ENCODE results near the gene CXXC4. TPM values are rescaled to one million over a fixed set of nuclear protein-coding genes. Genes with fewer than 3 reads are reported as not detected.

The CXXC4 gene
- total RNA-seq, 1 experiment from 2014 or later: 0.59 TPM

GRCh38 chr4:104429150-104429741, 65.4 kb downstream of the CXXC4 start:
- ChIA-PET POLR2A (no interaction called here), CTCF (no interaction called here)
- BruUV-seq (replicated peaks): no TSS peak
- in situ Hi-C loops (cut with HindIII; ENCODE audit: low pct_unique_long_range_greater_than_20kb, low sequenced_read_pairs) (no loop called here), intact Hi-C loops (cut with micrococcal nuclease; ENCODE audit: unreplicated experiment) (no loop called here)
- no peaks in the 10 kb centered on the region for H3K4me1 ChIP-seq (ENCODE audit: control insufficient read depth, insufficient read depth, low read length)
- no peaks in the 10 kb centered on the region; the same call in 1 of the 2 replicates for H3K36me3 ChIP-seq (ENCODE audit: control insufficient read depth, insufficient read depth, low read length)
- H3K27me3 ChIP-seq (ENCODE audit: control insufficient read depth, insufficient read depth, low read length): no peaks in the 10 kb centered on the region
- no peak overlapping the region for H3K4me3 ChIP-seq (ENCODE audit: low read depth in 2 of 2, low read length in 2 of 2)
- DNase-seq (ENCODE audit: low read depth, low spot score) (no peak), ATAC-seq (no peak)
- no peaks in the 10 kb centered on the region for H3K9me3 ChIP-seq (ENCODE audit: control insufficient read depth, insufficient read depth, low read depth, low read length)
- no peak overlapping the region for H3K27ac ChIP-seq (ENCODE audit: low read length)
- TF ChIP-seq TCF7L2 (IDR thresholded peaks at IDR 0.05; ENCODE audit: low read depth, low read length) (no peak), CTCF (IDR thresholded peaks at IDR 0.05) (no peak)

- Histone ChIP-seq H3K4me1 (ENCODE audit: control insufficient read depth, insufficient read depth, low read length) (no peaks in the 10 kb centered on the region), H3K36me3 (ENCODE audit: control insufficient read depth, insufficient read depth, low read length) (no peaks in the 10 kb centered on the region), H3K4me3 (ENCODE audit: low read depth in 2 of 2, low read length in 2 of 2) (no peak overlapping the region), H3K9me3 (ENCODE audit: control insufficient read depth, insufficient read depth, low read depth, low read length) (no peaks in the 10 kb centered on the region), H3K27me3 (ENCODE audit: control insufficient read depth, insufficient read depth, low read length) (no peaks in the 10 kb centered on the region), H3K27ac (ENCODE audit: low read length) (no peak overlapping the region)
- intact Hi-C loops (cut with micrococcal nuclease; ENCODE audit: unreplicated experiment) (no loop called here), in situ Hi-C loops (cut with HindIII; ENCODE audit: low pct_unique_long_range_greater_than_20kb, low sequenced_read_pairs) (no loop called here)
- DNase-seq (ENCODE audit: low read depth, low spot score) (no peak), ATAC-seq (no peak)
- TF ChIP-seq CTCF (IDR thresholded peaks at IDR 0.05) (no peak), TCF7L2 (IDR thresholded peaks at IDR 0.05; ENCODE audit: low read depth, low read length) (no peak), SIN3A (IDR thresholded peaks at IDR 0.05; ENCODE audit: borderline replicate concordance, insufficient read depth, low read depth, low read length) (no peak), POLR2AphosphoS5 (IDR thresholded peaks at IDR 0.05; ENCODE audit: low read depth, low read length) (no peak)
- TF ChIP-seq, protein P1, sequence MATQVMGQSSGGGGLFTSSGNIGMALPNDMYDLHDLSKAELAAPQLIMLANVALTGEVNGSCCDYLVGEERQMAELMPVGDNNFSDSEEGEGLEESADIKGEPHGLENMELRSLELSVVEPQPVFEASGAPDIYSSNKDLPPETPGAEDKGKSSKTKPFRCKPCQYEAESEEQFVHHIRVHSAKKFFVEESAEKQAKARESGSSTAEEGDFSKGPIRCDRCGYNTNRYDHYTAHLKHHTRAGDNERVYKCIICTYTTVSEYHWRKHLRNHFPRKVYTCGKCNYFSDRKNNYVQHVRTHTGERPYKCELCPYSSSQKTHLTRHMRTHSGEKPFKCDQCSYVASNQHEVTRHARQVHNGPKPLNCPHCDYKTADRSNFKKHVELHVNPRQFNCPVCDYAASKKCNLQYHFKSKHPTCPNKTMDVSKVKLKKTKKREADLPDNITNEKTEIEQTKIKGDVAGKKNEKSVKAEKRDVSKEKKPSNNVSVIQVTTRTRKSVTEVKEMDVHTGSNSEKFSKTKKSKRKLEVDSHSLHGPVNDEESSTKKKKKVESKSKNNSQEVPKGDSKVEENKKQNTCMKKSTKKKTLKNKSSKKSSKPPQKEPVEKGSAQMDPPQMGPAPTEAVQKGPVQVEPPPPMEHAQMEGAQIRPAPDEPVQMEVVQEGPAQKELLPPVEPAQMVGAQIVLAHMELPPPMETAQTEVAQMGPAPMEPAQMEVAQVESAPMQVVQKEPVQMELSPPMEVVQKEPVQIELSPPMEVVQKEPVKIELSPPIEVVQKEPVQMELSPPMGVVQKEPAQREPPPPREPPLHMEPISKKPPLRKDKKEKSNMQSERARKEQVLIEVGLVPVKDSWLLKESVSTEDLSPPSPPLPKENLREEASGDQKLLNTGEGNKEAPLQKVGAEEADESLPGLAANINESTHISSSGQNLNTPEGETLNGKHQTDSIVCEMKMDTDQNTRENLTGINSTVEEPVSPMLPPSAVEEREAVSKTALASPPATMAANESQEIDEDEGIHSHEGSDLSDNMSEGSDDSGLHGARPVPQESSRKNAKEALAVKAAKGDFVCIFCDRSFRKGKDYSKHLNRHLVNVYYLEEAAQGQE (IDR thresholded peaks at IDR 0.05; ENCODE audit: insufficient read depth in 1 of 2, low read depth in 2 of 2, low read length in 1 of 2): no peak
- no TSS peak for BruUV-seq (replicated peaks)
- ChIA-PET CTCF (no interaction called here), POLR2A (no interaction called here)
Measured at GRCh38 chr4:104425948-104426347, 68.7 kb downstream of the CXXC4 start.
